Panc1 (cell line): Measurements from ENCODE around the gene SYCP2.

Source experiments
- POLR2AphosphoS5 ChIP-seq: IDR thresholded peaks from 2 replicates; pipeline ENCODE4 v1.6.1; 2012; ENCODE audit warnings: mild to moderate bottlenecking, low read depth, low read length, moderate library complexity
- TF ChIP-seq, protein P1 (sequence below): fragments of 450-650 bp; IDR thresholded peaks from 2 replicates; pipeline ENCODE4 v1.5.1; 2017; ENCODE audit warnings: mild to moderate bottlenecking
- TF ChIP-seq, protein P2 (sequence below), 2 experiments: IDR thresholded peaks; 2 replicates each; pipeline ENCODE4 v1.6.1; 2011 to 2012; ENCODE audit warnings: low read depth in 2 of 2, control low read depth in 1 of 2, low read length in 1 of 2, mild to moderate bottlenecking in 1 of 2, moderate library complexity in 1 of 2; ENCODE audit not compliant: insufficient read depth in 1 of 2

DNA sequence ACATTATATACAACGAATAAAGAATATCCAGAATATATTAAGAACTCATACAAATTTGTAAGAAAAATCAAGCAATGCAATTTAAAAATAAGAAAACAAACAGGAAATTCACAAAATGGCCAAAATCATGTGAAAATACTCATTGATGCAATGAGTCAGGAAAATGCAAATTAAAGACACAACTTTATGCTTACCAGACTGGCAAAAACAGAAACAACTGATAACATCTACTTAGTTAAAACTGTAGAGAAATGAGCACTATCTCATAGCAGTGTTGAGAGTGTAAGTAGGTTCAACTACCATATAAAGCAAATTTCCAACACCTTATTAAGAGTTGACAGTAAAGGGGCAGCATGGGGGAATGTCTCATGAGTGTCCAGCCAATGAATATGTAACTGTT lies 62.3 kb downstream of the SYCP2 start:
- TF ChIP-seq, protein P1, sequence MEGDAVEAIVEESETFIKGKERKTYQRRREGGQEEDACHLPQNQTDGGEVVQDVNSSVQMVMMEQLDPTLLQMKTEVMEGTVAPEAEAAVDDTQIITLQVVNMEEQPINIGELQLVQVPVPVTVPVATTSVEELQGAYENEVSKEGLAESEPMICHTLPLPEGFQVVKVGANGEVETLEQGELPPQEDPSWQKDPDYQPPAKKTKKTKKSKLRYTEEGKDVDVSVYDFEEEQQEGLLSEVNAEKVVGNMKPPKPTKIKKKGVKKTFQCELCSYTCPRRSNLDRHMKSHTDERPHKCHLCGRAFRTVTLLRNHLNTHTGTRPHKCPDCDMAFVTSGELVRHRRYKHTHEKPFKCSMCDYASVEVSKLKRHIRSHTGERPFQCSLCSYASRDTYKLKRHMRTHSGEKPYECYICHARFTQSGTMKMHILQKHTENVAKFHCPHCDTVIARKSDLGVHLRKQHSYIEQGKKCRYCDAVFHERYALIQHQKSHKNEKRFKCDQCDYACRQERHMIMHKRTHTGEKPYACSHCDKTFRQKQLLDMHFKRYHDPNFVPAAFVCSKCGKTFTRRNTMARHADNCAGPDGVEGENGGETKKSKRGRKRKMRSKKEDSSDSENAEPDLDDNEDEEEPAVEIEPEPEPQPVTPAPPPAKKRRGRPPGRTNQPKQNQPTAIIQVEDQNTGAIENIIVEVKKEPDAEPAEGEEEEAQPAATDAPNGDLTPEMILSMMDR = no peak
- TF ChIP-seq, protein P2, sequence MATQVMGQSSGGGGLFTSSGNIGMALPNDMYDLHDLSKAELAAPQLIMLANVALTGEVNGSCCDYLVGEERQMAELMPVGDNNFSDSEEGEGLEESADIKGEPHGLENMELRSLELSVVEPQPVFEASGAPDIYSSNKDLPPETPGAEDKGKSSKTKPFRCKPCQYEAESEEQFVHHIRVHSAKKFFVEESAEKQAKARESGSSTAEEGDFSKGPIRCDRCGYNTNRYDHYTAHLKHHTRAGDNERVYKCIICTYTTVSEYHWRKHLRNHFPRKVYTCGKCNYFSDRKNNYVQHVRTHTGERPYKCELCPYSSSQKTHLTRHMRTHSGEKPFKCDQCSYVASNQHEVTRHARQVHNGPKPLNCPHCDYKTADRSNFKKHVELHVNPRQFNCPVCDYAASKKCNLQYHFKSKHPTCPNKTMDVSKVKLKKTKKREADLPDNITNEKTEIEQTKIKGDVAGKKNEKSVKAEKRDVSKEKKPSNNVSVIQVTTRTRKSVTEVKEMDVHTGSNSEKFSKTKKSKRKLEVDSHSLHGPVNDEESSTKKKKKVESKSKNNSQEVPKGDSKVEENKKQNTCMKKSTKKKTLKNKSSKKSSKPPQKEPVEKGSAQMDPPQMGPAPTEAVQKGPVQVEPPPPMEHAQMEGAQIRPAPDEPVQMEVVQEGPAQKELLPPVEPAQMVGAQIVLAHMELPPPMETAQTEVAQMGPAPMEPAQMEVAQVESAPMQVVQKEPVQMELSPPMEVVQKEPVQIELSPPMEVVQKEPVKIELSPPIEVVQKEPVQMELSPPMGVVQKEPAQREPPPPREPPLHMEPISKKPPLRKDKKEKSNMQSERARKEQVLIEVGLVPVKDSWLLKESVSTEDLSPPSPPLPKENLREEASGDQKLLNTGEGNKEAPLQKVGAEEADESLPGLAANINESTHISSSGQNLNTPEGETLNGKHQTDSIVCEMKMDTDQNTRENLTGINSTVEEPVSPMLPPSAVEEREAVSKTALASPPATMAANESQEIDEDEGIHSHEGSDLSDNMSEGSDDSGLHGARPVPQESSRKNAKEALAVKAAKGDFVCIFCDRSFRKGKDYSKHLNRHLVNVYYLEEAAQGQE (IDR thresholded peaks at IDR 0.05; ENCODE audit: insufficient read depth in 1 of 2, low read depth in 2 of 2, low read length in 1 of 2) = no peak
- TF ChIP-seq POLR2AphosphoS5 = no peak
